ENCODE results near the gene CREB3L1.
"Not testable (repeated sequence)": the region's sequence is repeated elsewhere in the genome, so short reads cannot be mapped to it uniquely, and the experiment has no call there.

Gene CREB3L1

DNA sequence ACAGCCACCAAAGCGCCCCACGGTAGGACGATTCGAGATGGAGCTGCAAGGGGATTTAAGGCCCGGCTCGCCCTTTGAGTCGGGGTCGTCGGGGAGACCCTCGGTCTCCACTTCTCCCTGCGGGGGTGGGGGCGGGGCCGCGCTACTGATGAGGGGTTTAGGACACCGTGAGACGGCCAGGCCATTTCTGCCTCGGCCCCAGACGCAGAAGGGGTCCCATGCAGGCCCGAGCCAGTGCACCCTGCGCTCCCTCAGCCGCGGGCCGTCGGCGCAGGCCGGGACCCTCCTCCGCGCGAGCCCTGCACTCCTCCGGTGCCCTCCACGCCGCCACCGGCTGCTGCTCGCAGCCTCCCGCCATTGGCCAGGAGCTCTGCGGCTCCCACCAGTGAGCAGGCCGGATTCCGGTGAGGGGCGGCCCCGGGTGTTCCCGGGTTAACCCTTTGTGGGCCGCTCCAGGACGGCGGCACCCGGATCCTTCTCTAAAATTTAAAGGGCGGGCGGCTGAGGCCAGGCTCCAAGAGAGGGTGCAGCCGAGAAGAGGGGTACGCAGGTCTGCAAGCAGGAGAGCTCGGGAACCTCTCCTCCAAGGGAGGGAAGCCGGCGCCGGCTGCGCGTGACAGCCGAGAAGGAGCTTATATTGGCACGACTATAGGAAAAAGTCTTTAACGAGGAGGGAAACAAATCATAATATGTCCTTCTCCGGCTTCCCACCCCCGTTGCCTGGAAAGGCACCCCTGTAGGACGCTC lies 18.0 kb downstream of the CREB3L1 start:
- DNase-seq (ENCODE audit: low read depth in 3 of 3): peak; percentile 52 to 68 (median 57)

DNA sequence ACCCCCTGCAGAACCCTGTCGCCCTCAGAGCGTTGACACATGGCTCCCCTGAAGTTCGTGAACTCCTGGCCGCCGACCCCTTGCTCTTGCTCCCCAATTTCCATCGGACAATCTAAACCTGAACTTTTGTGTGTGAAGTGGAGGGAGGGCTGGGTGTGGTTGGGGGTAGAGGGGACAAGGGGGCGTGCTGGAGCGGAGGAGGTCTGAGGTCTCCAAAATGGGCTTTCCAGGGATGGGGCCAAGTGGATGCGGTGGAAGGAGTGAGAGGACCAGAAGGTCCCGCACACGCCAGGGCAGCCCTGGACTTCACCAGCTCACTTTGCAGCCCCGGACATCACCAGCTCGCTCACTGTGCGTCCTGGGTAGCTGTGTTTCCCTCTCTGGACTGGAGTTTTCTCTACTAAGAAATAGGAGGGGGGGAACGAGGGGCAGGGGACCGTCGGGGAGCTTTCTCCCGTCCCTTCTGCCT lies 18.6 kb downstream of the CREB3L1 start:
- no peak for DNase-seq (ENCODE audit: low read depth in 3 of 3)

DNA sequence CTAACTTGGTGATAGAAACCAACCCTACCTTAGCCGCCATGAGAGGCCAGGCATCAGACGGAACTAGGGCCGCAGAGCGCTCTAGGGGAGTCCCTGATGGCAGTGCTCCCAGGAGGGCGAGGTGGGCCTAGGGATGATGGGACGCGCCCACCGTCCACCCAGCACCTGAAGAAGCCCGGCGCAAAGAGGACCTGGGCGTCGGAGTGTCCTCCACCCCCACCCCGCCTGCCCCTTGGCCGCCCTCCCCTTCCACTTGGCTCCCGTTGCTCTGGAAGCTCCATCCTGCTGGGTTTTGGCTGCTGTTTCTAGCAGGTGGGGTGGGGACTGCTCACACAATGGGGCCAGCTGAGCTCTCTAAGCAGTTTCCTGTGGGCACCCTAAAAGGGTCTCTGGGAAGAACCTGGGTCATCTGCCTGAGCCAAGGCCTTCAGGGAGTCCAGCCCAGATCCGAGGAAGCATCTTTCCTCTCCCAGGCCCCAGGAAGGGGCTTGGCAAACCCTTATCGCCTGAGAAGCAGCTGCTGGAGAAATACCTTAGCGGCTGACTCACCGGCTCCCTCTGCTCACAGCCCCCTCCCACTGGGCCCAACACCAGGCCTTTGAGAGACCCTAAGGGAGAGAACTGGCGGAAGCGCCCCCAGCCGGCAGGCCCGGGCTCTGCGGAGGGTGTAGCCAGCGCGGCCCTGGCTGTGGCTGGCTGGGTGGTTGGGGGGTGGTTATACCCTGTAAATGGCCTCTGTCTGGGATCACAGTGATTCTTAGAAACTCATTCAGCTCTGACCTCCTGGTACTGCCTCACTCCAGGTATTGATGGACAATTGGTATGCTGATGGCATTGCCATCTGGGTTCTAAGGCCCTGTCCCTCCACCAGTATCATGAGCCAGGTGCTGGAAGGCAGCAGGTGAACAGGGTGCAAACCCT lies 19.3 kb downstream of the CREB3L1 start:
- DNase-seq (ENCODE audit: low read depth in 3 of 3): no peak

DNA sequence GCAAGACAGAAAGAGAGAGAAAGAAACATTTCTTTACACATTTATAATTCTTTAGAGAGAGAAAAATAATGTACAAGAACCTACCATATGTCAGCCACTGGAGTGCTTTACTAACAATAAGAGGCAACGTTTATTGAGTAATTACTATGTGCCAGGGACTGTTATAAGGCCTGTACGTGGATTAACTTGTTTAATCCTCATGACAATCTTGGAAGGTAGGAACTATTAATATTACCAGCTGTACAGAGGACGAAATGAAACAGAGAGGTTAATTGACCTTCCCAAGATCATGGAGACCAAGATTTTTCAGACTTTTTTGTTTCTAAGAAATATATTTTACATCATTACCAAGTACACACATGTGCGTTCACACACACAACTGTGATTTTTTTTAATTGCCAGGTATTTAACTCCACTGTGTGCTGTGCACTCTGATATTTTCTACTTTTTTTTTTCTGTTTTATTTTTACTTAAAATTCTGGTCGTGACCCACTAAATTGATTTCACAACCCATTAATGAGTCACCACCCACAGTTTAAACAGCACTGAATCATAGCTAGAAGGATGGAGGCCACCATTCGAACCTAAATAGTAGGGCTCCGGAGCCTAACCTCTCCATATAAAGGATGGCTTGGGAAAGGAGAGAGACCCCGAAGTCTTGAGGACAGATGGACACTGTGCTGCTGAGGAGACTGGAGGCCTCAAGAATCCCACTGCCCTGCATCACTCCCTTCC lies 21.4 kb downstream of the CREB3L1 start:
- no peak for DNase-seq (ENCODE audit: low read depth in 3 of 3)

DNA sequence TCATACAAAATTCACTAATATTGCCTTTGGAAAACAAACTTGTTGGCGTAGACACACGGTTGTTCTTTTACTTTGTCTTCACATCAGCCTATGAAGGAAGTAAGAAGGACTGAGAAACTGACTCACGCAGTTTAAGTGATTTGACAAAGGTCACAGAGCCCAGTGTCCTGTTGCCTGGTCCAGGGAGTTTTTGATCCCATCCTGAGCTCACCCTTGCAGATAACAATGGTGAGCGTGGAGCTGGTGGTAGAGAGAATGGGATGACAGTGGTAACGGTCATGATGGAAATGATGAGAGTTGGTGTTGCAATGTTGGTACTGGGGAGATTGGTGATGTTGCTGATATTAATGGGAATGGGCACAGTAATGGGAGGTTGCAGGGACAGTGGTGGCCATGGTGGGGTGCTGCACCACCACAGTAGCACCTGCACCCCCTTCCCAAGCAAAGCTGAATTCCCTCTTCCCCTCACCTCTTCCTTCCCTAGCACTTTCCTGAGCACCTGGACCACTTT lies 22.0 kb downstream of the CREB3L1 start:
- no peak for DNase-seq (ENCODE audit: low read depth in 3 of 3)

DNA sequence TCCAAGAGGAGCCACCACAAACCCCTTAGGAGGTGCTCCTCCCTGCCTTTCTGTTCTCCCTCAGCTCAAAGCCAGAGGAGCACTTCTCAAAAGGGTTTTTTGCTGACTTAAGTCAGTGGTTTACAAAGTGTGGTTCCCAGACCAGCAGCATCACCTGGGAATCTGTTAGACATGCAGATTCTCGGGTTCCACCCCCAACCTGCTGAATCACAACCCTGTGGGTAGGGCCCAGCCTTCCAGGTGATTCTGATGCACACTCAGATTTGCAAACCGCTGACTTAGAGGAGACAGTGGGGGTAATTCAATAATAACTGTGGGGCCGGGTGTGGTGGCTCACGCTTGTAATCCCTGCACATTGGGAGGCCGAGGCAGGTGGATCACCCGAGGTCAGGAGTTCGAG lies 22.8 kb downstream of the CREB3L1 start:
- DNase-seq (ENCODE audit: low read depth in 3 of 3): no peak

DNA sequence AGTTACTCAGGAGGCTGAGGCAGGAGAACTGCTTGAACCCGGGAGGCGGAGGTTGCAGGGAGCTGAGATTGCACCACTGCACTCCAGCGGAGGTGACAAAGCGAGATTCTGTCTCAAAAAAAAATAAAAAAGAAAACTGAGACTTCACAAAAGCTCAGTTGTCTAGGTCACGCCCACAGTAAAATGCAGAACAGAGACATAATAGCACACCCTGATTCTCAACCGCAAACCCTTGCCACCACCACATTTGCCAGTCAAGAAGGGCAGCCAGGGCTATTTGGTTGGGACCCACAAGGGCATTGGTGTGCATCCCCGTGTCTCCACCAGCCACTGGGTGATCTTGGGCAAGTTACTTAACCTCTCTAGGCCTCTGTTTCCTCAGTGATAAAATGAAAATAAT lies 25.4 kb downstream of the CREB3L1 start:
- DNase-seq (ENCODE audit: low read depth in 3 of 3): no peak

DNA sequence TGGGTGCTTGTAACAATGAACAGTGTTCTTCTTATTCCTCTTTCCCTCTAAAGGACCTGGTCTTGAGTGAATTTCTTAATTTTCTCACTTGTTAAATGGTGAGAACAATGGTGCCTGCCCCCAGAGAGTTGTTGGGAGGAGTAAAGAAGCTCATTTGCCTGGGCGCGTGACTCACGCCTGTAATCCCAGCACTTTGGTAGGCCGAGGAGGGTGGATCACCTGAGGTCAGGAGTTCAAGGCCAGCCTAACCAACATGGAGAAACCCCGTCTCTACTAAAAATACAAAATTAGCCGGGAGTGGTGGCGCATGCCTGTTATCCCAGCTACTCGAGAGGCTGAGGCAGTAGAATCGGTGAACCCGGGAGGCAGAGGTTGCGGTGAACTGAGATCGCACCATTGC lies 26.6 kb downstream of the CREB3L1 start:
- not testable (repeated sequence) for DNase-seq (ENCODE audit: low read depth in 3 of 3)

DNA sequence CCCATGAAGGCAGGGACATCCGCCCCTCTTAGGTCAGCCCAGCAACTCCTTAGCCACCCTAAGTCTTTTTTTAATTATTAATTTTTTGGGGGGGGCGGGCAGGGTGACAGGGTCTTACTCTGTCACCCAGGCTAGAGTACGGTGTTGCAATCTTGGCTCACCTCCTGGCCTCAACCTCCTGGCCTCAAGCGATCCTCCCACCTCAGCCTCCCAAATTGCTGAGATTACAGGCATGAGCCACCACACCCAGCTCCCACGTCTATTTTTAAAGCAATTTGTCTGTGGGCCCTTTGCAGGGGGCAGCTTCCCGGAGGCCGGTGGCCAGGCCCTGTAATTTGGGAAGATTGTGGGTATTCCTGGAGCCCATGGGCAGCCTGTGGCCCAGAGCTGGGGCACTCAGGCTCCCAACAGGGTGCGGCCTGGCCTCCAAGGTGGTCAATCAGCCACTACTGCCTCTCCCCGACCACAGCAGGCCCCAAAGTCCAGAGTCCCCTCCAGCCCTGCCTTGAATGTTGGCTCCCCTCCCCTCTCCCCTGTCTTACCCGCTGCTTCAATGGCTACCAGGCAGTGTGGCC lies 27.2 kb downstream of the CREB3L1 start:
- no peak for DNase-seq (ENCODE audit: low read depth in 3 of 3)

DNA sequence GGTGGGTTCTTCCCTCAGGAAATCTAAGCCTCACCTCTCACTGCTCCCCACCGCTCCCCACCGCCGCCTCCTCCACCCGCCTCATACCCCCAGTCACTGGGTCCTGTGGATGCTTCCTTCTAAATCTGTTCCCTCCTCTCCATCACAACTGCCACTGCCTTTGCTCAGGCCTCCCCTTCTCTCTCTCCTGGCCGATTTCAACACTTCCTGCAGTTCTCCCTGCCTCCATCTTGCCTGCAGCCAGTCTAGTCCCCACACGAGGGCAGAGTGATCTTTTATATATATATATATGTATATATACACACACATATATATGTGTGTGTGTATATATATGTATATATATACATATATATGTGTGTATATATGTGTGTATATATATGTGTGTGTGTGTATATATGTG lies 27.8 kb downstream of the CREB3L1 start:
- DNase-seq (ENCODE audit: low read depth in 3 of 3): no peak

DNA sequence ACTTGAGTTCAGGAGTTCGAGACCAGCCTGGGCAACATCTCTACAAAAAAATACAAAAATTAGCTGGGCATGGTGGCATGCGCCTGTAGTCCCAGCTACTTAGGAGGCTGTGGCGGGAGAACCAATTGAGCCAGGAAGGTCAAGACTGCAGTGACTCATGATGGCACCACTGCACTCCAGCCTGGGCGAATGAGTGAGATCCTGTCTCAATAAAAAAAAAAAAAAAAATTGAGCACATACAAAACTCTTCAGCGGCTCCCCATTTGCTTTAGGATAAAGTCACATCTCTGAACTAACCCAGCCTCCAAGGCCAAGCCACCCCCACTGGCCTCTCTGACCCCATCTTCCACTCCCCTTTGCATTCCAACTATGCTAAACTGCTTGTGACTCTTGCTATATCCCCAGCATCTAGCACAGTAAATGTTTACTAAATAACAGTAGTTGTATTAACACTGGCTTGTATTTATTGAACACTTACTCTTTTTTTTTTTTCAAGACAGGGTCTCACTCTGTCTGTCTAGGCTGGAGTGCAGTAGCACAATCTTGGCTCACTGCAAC lies 28.9 kb downstream of the CREB3L1 start:
- no peak for DNase-seq (ENCODE audit: low read depth in 3 of 3)

DNA sequence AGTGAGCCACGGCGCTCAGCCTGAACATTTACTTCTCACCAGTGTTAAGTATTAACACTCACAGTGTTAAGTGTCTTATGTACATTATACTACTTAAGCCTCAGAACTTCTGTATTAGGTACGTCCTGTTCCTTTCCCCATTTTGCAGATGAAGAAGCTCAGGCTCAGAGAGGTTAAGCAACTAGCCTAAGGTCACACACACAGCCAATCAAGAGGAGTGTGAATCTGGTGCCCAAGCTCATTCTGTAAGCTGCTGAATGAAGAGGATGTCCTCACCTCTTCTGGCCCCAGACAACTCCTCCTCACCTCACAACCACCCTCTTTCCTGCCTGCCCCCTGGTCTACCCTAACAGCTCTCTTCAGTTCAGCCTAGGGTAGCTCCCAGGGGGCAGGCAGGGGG lies 29.9 kb downstream of the CREB3L1 start:
- DNase-seq (ENCODE audit: low read depth in 3 of 3): no peak

DNA sequence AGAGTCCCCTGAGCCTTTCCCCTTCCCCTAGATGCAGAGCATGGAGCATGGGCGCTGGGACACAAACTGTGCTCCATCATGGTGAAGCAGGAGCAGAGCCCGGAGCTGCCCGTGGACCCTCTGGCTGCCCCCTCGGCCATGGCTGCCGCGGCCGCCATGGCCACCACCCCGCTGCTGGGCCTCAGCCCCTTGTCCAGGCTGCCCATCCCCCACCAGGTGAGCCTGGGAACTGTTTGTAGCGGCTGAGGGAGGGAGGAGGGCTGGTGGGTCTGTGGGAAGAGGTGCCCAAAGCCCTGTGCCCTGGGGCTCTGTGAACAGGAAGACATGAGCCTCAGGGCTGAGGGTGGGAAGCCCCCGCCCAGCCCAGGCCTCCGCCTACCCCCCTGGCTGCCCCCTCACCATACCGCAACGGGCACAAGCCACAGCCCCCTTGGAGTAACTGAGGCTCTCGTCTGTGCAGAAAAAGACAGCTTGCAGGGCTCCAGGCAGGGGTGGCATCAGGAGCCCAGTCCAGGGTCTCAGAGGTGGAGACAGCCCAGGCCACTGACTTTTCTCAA lies 30.4 kb downstream of the CREB3L1 start:
- DNase-seq (ENCODE audit: low read depth in 3 of 3): no peak

DNA sequence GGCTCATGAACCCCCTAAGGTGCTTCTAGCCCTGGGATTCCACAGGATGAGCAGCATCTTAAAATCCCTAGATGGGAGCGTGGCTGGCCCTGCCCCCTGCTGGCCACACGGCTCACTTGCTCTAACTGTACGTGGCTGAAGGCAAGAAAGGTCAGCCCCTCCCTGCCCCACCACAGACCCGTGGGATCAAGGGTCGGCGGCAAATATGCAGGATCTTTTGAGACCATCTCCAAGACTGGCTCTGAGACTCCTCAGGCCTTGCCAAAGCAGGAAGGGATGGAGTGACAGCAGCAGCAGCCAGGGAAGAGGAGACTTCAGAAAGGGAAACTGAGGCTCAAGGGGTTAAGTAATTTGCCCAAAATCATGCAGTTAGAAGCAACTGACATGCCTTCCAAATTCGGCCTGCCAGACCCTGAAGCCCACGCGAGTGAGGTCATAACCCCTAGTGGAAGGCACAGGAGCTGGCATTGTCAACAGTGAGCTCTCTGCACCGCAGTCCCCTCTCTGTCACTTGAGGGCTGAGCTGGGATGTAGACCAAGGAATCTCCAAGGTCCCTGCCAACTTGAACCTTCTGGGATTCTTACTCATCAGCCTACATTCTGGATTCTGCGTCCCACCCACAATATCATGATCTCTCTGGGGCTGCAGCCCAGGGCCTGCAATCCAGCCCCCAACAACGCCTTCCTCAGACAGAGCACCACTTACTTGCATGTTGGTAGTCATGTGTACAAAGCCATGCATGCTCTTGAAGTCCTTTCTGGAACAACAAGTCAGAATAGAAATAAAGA lies 31.4 kb downstream of the CREB3L1 start:
- peak; percentile 35 to 66 (median 51) for DNase-seq (ENCODE audit: low read depth in 3 of 3)

DNA sequence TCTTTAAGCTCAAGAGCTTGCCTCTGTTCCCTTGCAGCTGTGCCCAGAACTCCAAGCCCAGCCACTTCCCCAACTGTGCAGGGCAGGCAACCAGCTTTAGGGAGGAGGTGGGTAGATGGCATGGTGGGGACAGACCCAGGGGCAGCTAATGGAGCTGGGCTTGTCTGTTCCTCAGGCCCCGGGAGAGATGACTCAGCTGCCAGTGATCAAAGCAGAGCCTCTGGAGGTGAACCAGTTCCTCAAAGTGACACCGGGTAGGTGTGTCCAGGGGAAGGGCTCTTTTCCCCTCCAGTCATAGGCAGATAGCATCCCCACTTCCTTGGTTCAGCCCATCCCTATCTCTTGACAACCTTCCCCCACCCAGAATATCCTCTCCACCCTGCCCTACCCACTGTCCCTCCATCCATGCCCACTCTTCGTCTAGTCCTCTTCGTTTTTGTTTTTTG lies 32.4 kb downstream of the CREB3L1 start:
- no peak for DNase-seq (ENCODE audit: low read depth in 3 of 3)

DNA sequence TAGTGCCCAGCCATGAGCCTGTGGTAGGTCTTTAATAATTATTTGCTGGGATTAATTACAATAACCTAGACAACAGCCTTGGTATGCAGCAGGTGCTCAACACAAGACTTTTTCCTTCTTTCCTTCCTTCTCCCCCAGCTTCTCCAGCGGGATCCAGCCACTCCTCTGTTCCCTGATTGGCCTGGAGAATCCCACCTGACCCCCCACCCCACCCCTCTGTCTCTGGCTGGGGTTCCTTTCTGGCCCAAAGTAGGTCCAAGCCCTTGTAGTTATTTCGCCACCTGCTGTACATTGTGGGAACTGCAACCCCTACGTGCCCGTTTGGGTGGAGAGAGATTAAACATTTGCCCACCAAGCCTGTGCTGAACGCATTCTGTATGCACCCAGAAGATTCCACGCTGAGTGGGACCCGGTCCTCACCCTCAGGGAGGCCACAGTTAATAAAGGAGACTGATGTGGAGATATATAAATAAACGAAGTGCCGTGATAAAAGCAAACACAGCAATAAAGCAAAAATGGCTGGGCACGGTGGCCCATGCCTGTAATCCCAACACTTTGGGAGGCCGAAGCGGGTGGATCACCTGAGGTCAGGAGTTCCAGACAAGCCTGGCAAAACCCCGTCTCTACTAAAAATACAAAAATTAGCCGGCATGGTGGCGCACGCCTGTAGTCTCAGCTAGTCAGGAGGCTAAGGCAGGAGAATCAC lies 37.7 kb downstream of the CREB3L1 start:
- peak; percentile 59 to 68 (median 63) for DNase-seq (ENCODE audit: low read depth in 3 of 3)

DNA sequence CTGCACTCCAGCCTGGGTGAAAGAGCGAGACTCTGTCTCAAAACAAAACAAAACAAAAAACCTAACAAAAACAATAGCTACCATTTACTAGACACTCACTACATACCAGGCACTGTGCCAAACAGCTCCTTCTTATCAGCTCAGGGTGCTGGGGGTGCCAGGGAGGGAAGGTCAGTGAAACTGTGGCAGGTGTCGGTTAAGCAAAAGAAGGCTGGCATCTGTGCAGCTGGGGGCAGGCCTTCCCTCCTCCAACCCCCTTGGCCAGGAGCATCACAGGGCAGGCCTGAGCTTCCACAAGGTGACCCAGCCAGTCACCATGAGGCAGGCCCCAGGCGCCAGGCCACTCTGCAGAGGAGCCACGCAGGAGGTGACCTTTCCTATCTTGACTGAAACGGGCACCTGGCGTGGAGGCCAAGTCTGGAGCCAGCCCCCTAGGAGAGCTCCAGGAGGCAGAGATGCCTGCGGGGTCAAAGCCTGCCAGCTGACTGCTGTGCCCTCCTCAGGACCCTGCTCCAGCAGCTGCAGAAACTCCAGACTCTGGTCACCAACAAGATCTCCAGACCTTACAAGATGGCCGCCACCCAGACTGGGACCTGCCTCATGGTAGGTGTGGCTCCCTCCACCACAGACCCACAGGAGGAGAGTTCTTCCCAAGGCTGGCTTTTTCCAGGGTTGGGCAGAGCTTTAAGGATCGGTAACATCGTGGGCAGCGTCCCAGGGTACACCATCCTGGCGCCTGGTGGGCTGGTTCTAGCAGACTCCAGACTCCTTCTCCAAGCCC lies 38.5 kb downstream of the CREB3L1 start:
- no peak for DNase-seq (ENCODE audit: low read depth in 3 of 3)

DNA sequence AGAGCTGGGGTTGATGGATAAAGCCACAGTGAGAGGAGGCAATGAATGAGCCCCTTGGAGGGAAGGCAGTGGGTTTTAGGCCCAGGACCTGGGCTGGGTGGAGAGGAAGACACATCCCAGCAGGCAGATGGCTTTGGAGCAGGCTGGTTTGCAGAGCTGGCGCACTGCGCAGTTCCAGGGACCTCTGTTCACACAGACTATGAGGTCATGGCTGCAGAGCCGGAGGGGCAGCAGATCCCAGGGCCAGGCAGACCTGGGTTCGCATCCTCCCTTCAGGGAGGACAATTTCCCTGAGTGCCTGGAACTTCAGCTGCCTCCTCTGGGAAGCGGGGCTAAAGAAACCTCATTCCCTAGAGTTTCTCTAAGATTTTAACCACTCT lies 41.6 kb downstream of the CREB3L1 start:
- DNase-seq (ENCODE audit: low read depth in 3 of 3): no peak

DNA sequence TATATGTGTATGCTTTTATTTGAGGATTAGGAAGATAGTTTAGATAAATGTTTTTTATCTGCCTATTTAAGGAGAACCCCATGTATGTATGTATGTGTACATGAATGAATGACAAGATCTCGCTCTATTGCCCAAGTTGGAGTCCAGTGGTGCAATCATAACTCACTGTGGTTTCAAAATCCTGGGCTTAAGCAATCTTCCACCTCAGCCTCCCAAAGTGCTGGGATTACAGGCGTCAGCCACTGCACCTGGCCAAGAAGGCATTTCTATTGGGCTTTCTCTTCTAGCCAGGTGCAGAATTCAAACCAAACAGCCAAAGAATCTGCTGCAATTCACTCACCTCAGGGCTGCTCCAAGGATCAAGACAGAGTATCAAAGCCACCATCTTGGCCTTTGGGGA lies 44.3 kb downstream of the CREB3L1 start:
- no peak for DNase-seq (ENCODE audit: low read depth in 3 of 3)
